T1000 (cell line): ENCODE results near the gene SLC51B.

Source experiments
- DNase-seq: peaks from one replicate; lab custom pipeline; 2025; ENCODE audit warnings: mixed read lengths; lab: John Stamatoyannopoulos, UW

The SLC51B gene

DNA sequence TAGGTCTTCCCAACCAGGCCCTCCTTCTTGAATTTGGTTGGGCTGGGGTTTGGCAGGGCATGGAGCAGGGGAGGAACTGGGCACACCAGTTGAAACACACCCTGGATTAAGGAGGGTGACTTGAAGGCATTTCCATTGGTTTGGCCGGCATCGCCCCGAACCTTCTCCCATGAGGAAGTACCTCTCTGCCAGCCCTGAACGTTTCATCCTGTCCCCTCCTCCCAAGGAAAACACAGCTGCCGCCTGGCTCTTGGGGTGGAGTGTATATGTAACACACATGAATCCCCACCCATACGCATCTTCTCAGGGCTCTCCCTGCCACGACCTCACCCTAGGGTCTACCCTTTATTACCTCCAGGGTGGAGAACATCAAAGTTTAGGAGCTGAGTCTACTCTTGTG is 55.3 kb downstream of the SLC51B start:
- no peak for DNase-seq

DNA sequence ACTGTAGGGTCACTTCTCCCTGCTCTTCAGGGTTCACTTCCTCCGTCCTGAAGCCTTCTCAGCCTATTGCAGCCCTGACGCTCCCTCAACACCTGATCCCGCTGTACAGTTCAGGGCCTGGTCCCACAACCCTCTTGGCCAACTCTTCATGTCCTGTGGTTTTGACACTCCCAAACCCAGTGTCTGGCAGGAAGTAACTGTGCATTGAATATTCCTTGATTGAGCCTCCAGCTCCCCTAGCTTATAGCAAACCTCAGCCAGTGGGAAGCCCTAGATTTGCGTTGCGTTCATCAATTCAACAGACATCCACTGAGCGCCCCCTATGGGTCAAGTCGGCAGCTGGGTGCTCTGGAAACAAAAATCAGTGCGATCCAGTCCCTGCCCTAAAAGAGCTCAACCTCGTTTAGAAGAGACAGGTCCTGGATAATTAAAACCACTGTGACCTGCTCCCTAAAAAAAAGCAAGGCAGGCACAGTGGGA is 56.3 kb downstream of the SLC51B start:
- DNase-seq, result no peak

DNA sequence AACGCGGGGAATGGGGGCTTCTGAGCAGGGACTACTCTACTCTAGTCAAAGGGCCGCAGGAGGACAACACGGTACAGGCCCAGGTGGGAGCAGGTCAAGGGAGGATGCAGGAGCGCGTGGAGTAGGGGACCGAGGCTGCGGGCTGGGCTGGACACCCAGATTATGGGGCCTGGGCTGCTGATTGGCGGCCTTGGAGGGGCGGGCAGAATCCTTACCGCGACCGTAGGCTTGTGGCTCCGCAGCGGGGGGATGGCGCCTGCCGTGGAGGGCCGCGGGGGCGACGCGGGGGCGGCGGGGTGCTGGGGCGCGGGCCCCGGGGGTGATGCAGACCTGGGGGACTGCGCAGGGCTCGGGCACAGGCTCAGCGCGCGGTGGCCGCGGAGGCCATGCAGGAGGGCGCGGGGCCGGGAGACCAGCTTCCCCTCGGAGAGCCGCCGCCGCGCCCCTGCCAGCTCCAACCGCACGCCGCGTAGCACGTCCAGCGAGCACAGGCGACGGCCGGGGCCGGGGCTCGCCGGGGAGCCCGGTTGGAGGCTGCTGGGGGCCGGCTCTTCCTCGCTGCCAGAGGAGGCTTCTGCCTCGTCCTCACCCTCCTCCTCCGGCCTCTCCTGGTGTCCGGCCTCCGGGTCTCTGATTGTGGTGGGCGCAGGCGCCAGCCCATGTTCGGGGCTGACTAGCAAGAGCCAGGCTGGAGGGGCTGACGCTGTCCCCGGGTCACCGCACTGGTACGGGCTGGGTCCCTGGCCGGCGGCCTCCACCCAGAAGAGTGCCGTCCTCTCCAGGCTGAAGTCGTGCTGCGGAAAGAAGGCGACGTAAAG is 56.9 kb downstream of the SLC51B start:
- DNase-seq, result no peak

DNA sequence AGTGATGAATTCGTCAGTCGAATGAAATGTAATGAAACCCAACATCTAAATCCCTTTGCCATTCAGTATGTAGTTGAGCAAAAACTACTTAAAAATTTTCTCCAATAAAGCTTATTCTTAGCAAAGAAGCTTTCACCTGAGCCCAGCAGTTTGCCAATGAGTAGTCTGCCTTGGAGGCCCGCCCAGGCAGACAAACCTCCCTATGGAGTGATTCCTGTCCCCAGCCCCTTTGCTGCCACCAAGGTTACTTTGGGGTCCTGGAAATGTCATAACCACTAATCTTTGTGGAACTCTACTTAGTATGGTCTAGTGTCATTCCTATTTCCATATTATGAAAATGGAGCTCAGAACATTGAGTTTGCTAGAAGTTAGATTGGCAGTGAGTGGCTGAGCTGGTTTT is 57.7 kb downstream of the SLC51B start:
- no peak for DNase-seq
